GM12891 (cell line): ENCODE data around the gene NKRF.

Source experiments
- POLR2A ChIP-seq: IDR thresholded peaks from 2 replicates; pipeline ENCODE4 v1.6.1; 2011; ENCODE audit warnings: low read depth, low read length, control low read depth
- POLR2AphosphoS5 ChIP-seq: IDR thresholded peaks from 2 replicates; pipeline ENCODE4 v1.6.1; 2011; ENCODE audit warnings: low read depth, low read length, control low read depth
- SPI1 ChIP-seq: IDR thresholded peaks from 2 replicates; pipeline ENCODE4 v1.6.1; 2011; ENCODE audit warnings: low read depth, low read length, control low read depth

DNA sequence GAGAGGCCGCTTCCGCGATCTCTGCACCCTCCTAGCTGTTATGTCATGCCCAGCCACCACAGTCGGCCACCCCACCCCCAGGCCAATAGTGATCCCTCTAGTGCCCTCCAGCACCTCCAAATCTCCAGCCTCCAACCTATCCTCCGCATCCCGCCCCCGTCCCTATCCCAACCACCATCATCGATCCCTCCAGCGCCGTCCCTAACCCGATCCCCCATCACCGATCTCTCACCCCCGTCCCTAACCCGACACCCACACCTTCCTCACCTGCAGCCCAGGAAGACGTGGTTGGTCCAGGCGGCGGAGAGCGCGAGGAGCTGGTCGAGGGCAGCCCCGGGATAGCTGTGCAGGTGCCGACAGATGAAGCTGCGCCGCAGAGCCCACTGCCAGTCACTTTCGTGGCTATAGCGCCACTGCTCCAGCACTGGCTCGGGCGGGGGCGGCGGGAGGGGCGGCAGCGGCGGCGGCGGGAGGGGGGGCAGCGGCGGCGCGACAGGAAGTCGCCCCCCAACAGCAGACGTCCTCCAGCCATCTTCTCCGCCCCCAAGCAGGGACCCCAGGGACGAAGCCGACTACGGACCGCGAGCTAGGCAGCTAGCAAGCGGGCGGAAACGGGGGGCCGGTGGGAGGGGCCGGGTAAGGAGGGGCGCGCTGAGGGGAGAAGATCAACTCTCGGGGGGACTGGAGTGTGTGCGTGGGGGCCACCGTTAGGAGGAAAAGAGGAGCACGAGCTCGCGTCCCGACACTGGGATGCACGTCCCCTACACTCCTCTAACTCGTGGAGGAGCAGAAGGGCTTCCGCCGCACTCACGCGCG is 552 bp downstream of the NKRF start:
- TF ChIP-seq POLR2AphosphoS5 (no peak), POLR2A (no peak), SPI1 (no peak)
